DMS79 treated with DMSO at 0.1 percent for 48 hours (cell line): ENCODE data around the gene PCDH8.
A peak's percentile ranks its signal among the peaks of the same experiment; 100 is the strongest.

Experiments used
- DNase-seq: peaks from one replicate; lab custom pipeline; 2025; lab: John Stamatoyannopoulos, UW

The PCDH8 gene

GRCh38 chr13:52851137-52851962 is 2.9 kb upstream of the PCDH8 start:
- DNase-seq = peak; percentile 48

- peak; percentile 97 for DNase-seq
Measured at GRCh38 chr13:52850396-52851136, 2.1 kb upstream of the PCDH8 start.

DNA sequence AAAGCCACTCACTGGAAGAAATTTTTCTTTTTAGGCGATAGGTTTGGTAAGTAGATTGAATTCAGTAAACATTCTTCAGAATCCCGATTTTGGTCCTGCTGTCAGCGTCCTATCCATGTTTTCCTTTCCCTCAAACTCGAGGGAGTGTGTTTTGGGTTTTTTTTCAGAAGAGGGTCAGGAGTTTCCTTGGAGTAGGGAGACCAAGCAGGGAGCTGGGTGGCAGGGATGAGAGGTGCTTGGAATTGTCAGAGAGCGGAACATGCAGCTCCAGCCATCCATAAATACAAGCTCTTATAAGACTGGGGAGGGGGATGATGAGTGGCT is 1.6 kb upstream of the PCDH8 start:
- DNase-seq = peak; percentile 97

DNA sequence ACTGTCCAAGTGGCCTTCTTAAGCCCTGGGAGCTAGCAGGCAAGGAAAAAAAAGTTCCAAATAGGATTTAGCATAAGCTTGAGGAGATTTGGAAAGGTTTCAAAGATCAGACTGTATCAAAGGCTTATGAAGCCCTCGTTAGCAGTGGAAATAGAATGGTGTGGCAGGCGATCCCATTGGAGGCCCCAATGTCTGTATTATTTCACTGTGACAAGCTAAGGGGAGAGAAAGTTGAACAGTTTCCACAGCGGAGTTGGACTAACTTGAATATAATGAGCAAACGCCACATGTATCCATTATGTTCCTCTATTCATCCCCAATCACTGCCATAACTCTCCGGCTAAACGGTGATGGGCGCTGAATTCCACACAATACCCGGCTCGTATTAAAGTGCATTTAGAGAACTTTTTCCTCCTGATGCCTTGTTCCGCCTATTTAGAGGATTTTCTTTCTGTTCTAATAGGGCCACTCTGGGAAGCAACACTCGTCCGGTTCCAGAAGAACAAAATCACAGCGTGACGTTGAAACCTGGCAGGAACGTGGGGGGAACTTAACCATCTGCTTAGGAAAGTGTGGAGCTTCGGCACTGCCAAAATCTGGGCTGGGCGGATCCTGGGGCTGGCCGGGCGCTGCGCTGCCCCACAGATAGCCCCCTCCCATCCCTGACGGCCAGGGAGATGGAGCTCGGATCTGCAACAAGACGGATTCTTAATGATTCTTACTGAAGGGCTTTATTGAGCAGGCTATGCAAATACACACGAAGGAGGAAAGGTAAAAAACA is 1.0 kb upstream of the PCDH8 start:
- DNase-seq = peak; percentile 90

DNA sequence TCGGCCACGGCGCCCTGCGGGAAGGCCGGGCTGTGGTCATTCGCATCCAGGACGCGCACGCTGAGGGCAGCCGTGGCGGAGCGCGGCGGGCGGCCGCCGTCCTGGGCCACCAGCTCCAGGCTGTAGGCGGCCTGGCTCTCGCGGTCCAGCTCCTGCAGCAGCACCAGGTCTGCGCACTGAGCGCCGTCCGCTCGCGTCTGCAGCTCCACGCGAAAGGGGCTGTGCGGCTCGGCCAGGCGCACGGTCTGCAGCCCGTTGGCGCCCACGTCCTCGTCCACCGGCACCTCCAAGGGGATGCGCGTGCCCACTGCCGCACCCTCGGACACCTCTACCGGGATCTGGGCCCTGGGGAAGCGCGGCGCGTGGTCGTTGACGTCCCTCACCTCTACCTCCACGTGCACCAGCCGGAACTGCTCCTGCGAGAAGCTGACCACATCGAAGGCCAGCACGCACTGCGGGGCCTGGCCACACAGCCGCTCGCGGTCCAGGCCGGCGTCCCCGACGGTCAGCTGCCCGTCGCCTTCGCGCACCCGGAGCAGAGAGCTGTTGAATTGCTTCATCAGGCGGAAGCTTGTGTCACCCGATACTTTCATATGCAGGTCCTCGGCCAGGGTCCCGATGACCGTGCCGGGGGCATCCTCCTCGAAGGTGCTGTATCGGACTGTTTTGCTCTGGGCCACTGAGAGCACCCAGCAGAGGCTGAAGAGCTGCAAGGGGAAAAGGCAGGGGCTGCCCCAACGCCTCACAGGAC is 583 bp downstream of the PCDH8 start:
- DNase-seq = no peak

GRCh38 chr13:52847322-52847681 is 1.1 kb downstream of the PCDH8 start:
- no peak for DNase-seq

DNA sequence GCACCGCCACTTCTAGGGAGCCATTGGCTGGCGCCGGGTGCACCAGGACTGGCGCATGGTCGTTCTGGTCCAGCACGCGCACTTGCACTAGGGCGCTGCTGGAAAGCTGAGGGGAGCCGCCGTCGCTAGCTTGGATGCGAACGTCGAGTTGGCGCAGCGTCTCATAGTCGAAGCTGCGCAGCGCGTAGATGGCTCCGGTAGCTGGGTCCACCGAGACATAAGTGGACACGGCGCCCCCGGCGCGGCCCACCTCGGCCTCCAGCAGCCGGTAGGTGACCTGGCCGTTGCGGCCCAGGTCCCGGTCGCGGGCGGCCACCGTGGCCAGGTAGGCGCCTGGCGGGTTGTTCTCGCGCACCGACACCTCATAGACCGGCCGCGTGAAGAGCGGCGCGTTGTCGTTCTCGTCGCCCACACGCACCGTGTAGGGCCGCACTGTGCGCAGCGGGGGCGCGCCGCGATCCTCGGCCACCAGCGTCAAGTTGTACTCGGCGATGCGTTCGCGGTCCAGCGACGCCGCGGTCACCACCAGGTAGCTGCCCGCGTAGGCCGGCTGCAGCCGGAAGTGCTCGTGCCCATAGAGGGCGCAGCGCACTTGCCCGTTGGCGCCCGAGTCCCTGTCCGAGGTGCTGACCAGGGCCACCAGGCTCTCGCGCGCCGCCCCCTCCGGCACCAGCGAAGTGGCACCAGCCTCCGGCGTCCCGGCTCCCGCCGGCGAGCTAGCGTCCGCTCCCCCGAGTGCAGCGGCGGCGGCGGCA is 1.7 kb downstream of the PCDH8 start:
- no peak for DNase-seq

DNA sequence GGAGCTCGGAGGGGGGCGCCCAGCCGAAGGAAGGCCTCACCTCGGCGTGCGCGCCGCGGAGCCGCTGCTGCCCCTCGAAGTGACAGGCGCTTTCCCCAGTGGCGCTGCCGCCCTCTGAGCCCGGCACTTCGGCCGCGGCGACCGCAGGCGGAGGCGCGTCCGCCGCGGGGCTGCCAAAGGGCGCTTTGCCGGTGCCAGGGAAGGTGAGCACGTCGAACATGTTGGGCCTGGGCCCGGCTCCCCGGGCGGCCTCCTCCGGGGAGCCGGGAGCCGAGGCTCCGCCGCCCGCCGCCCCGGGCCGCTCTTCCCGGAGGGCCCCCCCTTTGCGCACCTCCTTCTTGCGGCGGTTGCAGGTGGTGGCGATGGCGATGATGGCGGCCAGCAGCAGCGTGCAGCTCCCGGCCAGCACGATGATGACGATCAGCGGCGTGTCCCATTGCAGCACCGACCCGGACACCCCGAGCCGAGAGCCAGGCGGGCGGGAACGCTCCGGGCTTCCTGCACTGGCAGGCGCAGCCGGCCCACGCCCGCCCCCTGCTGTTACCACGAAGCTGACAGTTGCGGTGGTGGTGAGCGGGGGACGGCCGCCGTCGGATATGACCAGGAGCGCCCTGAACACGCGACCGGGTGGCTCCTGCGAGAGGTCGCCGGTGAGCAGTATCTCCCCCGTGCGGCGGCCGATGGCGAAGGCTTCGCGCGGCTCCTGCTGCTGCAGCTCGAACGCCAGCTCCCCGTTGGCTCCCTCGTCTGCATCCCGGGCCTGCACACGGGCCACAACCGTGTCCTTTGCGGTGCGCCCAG is 2.5 kb downstream of the PCDH8 start:
- peak; percentile 44 for DNase-seq

- peak; percentile 36 for DNase-seq
Measured at GRCh38 chr13:52845334-52845761, 3.1 kb downstream of the PCDH8 start.

DNA sequence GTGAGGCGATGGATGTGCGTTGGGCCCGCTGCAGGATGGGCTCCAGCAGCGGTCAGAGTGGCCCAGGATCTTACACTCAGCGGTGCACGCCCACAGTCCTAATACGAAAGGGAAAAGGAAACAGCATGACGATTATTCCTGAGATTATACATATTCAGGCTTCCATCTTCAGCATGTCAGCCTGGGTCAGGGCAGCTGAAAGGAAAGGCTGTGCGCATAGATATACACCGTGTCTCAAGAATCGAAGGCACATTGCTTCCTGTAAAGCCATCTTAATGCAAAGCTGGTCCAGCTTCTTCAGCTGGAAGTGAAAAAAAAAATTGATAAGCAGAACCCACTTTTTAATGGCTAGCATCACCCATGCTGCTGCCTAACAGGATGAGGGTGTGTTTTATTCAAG is 3.6 kb downstream of the PCDH8 start:
- DNase-seq = no peak

GRCh38 chr13:52842441-52842840 is 6.0 kb downstream of the PCDH8 start:
- no peak for DNase-seq

DNA sequence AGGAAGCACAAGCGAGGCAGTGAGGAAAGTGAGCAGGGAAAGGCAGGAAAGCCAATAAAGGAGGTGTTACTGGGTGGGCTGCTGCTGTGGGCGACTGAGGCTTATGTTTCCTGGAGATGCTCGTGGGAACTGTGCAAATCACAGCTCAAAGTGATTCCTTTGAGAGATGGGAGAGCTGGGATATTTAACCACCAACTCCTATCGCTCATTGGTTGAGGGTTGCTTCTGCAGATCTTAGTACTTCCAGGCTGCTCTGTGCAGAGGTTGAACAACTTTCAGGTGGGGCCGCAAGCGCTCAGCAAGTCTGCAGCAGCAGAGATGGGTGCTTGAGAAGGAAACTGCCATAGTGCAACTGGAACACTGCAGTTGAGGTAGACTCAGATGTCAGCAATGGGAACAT is 8.4 kb downstream of the PCDH8 start:
- DNase-seq = no peak

- DNase-seq = no peak
Measured at GRCh38 chr13:52838433-52839107, 9.9 kb downstream of the PCDH8 start.

GRCh38 chr13:52837850-52838249 is 10.6 kb downstream of the PCDH8 start:
- no peak for DNase-seq

DNA sequence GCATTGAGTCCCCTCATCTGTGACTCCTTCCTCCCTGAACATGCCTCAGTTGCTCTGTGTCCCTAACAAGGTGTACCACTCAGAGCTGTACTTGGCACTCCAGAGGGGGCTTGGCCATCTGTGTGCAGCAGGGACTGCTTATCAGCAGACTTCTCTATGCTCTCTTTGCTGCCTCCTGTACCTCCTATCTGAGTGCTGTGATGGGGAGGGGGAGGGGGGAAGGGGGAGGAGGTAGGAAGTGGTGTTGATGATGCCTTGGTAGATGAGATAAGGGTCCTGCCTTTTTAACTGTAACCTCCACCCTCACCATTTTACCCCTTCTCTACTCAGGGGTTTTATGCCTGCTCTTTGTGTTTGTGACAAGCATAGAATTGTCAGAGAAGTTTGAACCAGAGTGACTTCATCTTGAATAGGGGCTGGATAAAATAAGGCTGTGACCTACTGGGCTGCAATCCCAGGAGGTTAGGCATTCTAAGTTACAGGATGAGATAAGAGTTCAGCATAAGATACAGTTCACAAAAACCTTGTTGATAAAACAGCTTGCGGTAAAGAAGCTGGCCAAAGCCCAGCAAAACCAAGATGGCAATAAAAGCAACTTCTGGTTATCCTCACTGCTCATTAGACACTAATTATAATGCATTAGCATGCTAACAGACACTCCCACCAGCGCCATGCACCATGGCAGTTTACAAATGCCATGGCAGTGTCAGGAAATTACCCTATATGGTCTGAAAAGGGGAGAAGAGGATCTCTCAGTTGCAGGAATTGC is 13.2 kb downstream of the PCDH8 start:
- DNase-seq = no peak

- DNase-seq = no peak
Measured at GRCh38 chr13:52833296-52833875, 15.1 kb downstream of the PCDH8 start.

DNA sequence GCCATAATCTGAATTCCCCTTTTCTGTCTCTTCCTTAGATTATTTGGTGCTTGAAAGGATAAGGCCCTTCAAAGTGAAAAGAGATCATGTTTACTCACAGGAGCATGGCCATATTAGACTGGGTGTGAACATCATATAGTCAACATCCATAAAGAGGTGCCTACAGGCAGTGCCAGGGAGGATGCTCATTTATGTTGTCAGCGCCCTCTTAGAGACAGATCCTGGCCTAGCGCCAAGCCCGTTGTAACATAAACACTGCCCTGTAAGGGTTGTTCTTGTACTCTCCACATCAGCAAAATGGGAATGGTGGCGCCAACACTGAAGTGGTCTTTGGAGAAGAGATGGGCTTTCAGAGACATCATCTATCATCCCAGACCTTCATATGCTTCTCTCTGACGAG is 16.1 kb downstream of the PCDH8 start:
- no peak for DNase-seq

DNA sequence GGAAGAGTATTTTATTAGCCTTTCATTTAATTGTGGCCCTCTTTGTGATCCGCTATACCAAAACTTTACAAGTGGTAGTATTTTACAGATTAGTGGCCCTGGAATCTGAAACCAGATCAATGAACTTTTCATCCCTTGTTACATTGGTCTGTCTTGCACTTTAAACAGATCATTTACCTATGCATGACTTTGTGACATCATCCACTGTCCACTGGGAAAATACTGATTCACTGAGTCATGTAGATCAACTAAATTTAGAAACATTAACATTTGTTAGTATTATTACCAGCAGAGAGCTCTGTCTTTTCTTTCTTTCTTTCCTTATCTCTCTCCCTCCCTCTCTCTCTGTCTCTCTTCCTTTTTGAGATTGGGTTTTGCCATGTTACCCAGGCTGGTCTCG is 17.5 kb downstream of the PCDH8 start:
- no peak for DNase-seq

- DNase-seq = peak; percentile 71
Measured at GRCh38 chr13:52827839-52828238, 20.6 kb downstream of the PCDH8 start.
